Kidney epithelial cell (primary cell): Measurements from ENCODE around the gene KRTAP10-5. TPM values are rescaled to one million over a fixed set of nuclear protein-coding genes. Genes with fewer than 3 reads are reported as not detected.

Experiments
- DNase-seq: peaks from one replicate; pipeline ENCODE4 v3.0.0-alpha.2; 2010; ENCODE audit warnings: low read depth
- H3K27me3 ChIP-seq: 2 replicates; pipeline ENCODE4 v1.6.0; 2011; ENCODE audit warnings: low read length; ENCODE audit not compliant: control insufficient read depth, insufficient read depth
- H3K36me3 ChIP-seq: 2 replicates; pipeline ENCODE4 v1.5.1; 2011; ENCODE audit warnings: low read length; ENCODE audit not compliant: control insufficient read depth, insufficient read depth
- H3K4me3 ChIP-seq: 2 replicates; pipeline ENCODE4 v1.5.1; 2011; ENCODE audit warnings: low read depth, mild to moderate bottlenecking, control low read depth, low read length
- CTCF ChIP-seq: IDR thresholded peaks from 2 replicates; pipeline ENCODE4 v1.5.1; 2011; ENCODE audit warnings: mild to moderate bottlenecking, moderate library complexity, low read length, control low read depth, inconsistent platforms; ENCODE audit not compliant: insufficient read depth, poor library complexity, severe bottlenecking
- total RNA-seq: library from RNA; depleted of rRNA; stranded (reverse); fragments of >200 nt; gene quantifications from 2 replicates; pipeline ENCODE4 v1.2.3, GENCODE V29; 2015

Gene KRTAP10-5
- total RNA-seq, 1 donor from 2014 or later = not detected

GRCh38 chr21:44535963-44536362 is 44.4 kb downstream of the KRTAP10-5 start:
- Histone ChIP-seq H3K36me3 (no peaks in the 10 kb centered on the region), H3K27me3 (peaks cover 3% of the 10 kb centered on the region), H3K4me3 (no peak overlapping the region)
- DNase-seq = no peak
- no peak for TF ChIP-seq CTCF

GRCh38 chr21:44534688-44535087 is 45.7 kb downstream of the KRTAP10-5 start:
- DNase-seq = no peak
- no peak for TF ChIP-seq CTCF
- H3K36me3 ChIP-seq = no peaks in the 10 kb centered on the region
- no peak overlapping the region for H3K4me3 ChIP-seq
- H3K27me3 ChIP-seq = peaks cover 3% of the 10 kb centered on the region

DNA sequence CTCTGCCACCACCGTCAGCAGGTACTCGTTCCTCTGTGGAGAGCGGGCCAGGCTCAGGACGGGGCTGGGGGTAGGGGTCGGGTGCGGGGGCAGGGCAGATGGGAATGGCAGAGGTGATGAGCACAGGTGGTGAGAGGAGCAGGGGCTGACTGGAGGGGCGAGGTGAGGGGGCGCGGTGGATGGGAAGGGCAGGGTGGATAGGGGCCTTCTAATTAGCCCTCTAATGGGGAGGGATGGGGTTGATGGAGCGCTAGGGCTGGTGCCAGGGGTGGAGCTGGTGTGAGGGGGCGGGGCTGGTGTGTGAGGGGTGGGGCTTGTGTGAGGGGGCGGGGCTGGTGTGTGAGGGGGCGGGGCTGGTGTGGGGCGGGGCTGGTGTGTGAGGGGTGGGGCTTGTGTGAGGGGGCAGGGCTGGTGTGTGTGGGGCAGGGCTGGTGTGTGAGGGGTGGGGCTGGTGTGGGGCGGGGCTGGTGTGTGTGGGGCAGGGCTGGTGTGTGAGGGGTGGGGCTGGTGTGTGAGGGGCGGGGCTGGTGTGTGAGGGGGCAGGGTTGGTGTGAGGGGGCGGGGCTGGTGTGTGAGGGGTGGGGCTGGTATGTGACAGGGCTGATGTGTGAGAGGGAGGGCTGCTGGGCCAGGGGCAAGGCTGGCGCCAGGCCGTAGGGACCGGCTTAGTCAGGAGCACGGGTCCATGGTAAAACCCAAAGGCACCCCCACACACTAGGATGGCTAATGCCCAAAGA is 46.3 kb downstream of the KRTAP10-5 start:
- Histone ChIP-seq H3K27me3 (peaks cover 3% of the 10 kb centered on the region), H3K36me3 (no peaks in the 10 kb centered on the region), H3K4me3 (no peak overlapping the region)
- DNase-seq = no peak
- no peak for TF ChIP-seq CTCF

GRCh38 chr21:44533121-44533890 is 47.1 kb downstream of the KRTAP10-5 start:
- no peak for DNase-seq
- H3K27me3 ChIP-seq = peaks cover 3% of the 10 kb centered on the region
- no peaks in the 10 kb centered on the region for H3K36me3 ChIP-seq
- H3K4me3 ChIP-seq = no peak overlapping the region
- TF ChIP-seq CTCF = no peak

DNA sequence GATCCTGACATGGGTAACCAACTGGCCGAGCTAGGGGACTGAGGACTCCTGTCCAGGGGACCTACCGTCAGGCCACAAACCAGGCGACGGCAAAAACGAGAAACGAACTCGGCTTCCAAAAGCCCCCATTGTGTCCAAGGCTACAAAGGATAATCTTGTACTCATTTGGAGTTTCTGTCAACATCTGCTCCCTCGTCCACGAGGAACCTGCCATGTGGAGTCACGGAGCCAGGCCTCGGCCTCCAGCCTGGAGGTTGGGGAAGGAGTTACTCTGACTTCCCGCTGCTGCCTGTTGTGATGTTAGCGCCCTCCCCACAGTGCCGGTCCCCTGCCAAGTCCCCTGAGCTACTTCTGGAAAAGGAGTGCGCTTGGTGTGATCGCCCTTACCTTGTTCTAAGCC is 47.7 kb downstream of the KRTAP10-5 start:
- no peak for TF ChIP-seq CTCF
- Histone ChIP-seq H3K4me3 (no peak overlapping the region), H3K27me3 (peaks cover 3% of the 10 kb centered on the region), H3K36me3 (no peaks in the 10 kb centered on the region)
- no peak for DNase-seq
